Liver (tissue), 9 donors: Measurements from ENCODE around the gene SMAD6. TPM values are rescaled to one million over a fixed set of nuclear protein-coding genes. Genes with fewer than 3 reads are reported as not detected.

Experiments used
- DNase-seq: peaks from one replicate; pipeline ENCODE4 v3.0.0-alpha.2; 2017; ENCODE audit warnings: low spot score
- H3K27ac ChIP-seq, 2 donors: one replicate each; pipeline ENCODE4 v1.7.0; 2013; ENCODE audit warnings: inconsistent platforms in 2 of 2, low read length in 2 of 2, control low read depth in 1 of 2, low read depth in 1 of 2, mild to moderate bottlenecking in 1 of 2
- H3K27me3 ChIP-seq, 4 donors: one replicate each; pipeline versions ENCODE4 v1.6.1 to v1.7.0; 2013; ENCODE audit warnings: low read length in 3 of 4, inconsistent platforms in 1 of 4, mild to moderate bottlenecking in 1 of 4, moderate library complexity in 1 of 4; ENCODE audit not compliant: control insufficient read depth in 4 of 4, insufficient read depth in 4 of 4
- H3K36me3 ChIP-seq, 4 donors: one replicate each; pipeline versions ENCODE4 v1.6.1 to v1.7.0; 2013; ENCODE audit warnings: low read length in 3 of 4, mild to moderate bottlenecking in 3 of 4, low read depth in 1 of 4, moderate library complexity in 1 of 4; ENCODE audit not compliant: control insufficient read depth in 4 of 4, insufficient read depth in 3 of 4
- H3K4me1 ChIP-seq, 4 donors: one replicate each; pipeline versions ENCODE4 v1.6.1 to v1.7.0; 2013; ENCODE audit warnings: low read length in 3 of 4, mild to moderate bottlenecking in 3 of 4, moderate library complexity in 1 of 4; ENCODE audit not compliant: control insufficient read depth in 4 of 4, insufficient read depth in 4 of 4
- H3K4me3 ChIP-seq, 3 donors: one replicate each; pipeline versions ENCODE4 v1.6.1 to v1.7.0; 2013; ENCODE audit warnings: low read length in 3 of 3, control low read depth in 1 of 3, low read depth in 1 of 3, mild to moderate bottlenecking in 1 of 3
- H3K9ac ChIP-seq, 2 donors: one replicate each; pipeline ENCODE4 v1.7.0; 2013; ENCODE audit warnings: low read length in 2 of 2, mild to moderate bottlenecking in 2 of 2, moderate library complexity in 2 of 2, control low read depth in 1 of 2, low read depth in 1 of 2
- H3K9me3 ChIP-seq, 4 donors: one replicate each; pipeline versions ENCODE4 v1.6.1 to v1.7.0; 2013; ENCODE audit warnings: low read length in 3 of 4; ENCODE audit not compliant: control insufficient read depth in 4 of 4
- EGR1 ChIP-seq, 2 donors: IDR thresholded peaks; 2 replicates each; pipeline ENCODE4 v1.6.1; 2016 to 2018; ENCODE audit warnings: antibody characterized with exemption in 2 of 2, low read depth in 2 of 2
- FOXA1 ChIP-seq: IDR thresholded peaks from 2 replicates; pipeline ENCODE4 v1.6.1; 2016; ENCODE audit warnings: antibody characterized with exemption
- FOXA2 ChIP-seq: IDR thresholded peaks from 2 replicates; pipeline ENCODE4 v1.6.1; 2016; ENCODE audit warnings: antibody characterized with exemption
- GABPA ChIP-seq, 2 donors: IDR thresholded peaks in 1 of 2; conservative IDR thresholded peaks in 1 of 2; 2 replicates each; pipeline ENCODE4 v1.6.1; 2016; ENCODE audit warnings: antibody characterized with exemption in 2 of 2, mild to moderate bottlenecking in 1 of 2, moderate library complexity in 1 of 2
- HNF4A ChIP-seq, 2 donors: conservative IDR thresholded peaks; 2 replicates each; pipeline ENCODE4 v1.6.1; 2016; ENCODE audit warnings: antibody characterized with exemption in 2 of 2, mild to moderate bottlenecking in 2 of 2
- HNF4G ChIP-seq: IDR thresholded peaks from 2 replicates; pipeline ENCODE4 v1.6.1; 2016; ENCODE audit warnings: antibody characterized with exemption
- JUND ChIP-seq, 2 donors: IDR thresholded peaks; 2 replicates each; pipeline ENCODE4 v1.6.1; 2016; ENCODE audit warnings: antibody characterized with exemption in 2 of 2
- NR2F2 ChIP-seq: IDR thresholded peaks from 2 replicates; pipeline ENCODE4 v1.6.1; 2016; ENCODE audit warnings: antibody characterized with exemption
- RAD21 ChIP-seq, 2 donors: IDR thresholded peaks; 2 replicates each; pipeline ENCODE4 v1.6.1; 2016; ENCODE audit warnings: antibody characterized with exemption in 2 of 2, mild to moderate bottlenecking in 2 of 2
- RXRA ChIP-seq, 2 donors: IDR thresholded peaks; 2 replicates each; pipeline ENCODE4 v1.6.1; 2017 to 2018; ENCODE audit warnings: antibody characterized with exemption in 2 of 2, mild to moderate bottlenecking in 1 of 2
- SP1 ChIP-seq: IDR thresholded peaks from 2 replicates; pipeline ENCODE4 v1.6.1; 2018; ENCODE audit warnings: antibody characterized with exemption, mild to moderate bottlenecking
- TAF1 ChIP-seq: conservative IDR thresholded peaks from 2 replicates; pipeline ENCODE4 v1.6.1; 2016; ENCODE audit warnings: antibody characterized with exemption, mild to moderate bottlenecking
- YY1 ChIP-seq: IDR thresholded peaks from 2 replicates; pipeline ENCODE4 v1.6.1; 2016; ENCODE audit warnings: antibody characterized with exemption, mild to moderate bottlenecking
- WGBS: extraction: QIAGEN DNeasy Blood & Tissue Kit; methylation state at CpG from one replicate; pipeline ENCODE4 v1.1.7; 2013; 5-methylcytosine and 5-hydroxymethylcytosine counted together
- polyA plus RNA-seq, 2 donors: library from polyadenylated mRNA; stranded (reverse) in 1 of 2; unstranded in 1 of 2; fragments of 200-250 nt in 1 of 2; fragments of >200 nt in 1 of 2; fragmentation: Nextera tagmentation in 1 of 2; extraction: Ambion mirVana in 1 of 2; gene quantifications; one replicate each; pipeline versions ENCODE4 v1.2.1 to v1.2.3, GENCODE V29; 2013 to 2015
- total RNA-seq, 2 donors: library from RNA; depleted of rRNA; stranded (reverse); fragments of >200 nt; gene quantifications; one replicate each; pipeline ENCODE4 v1.2.3, GENCODE V29; 2014
- TF ChIP-seq, protein P1 (sequence below): fragments of 150-350 bp; IDR thresholded peaks from 2 replicates; pipeline ENCODE4 v1.5.1; 2017; ENCODE audit warnings: improper control_type of control experiment, low read depth, low read length; ENCODE audit not compliant: missing input control
- TF ChIP-seq, protein P2 (sequence below): IDR thresholded peaks from 2 replicates; pipeline ENCODE4 v1.6.1; 2016; ENCODE audit warnings: antibody characterized with exemption
- TF ChIP-seq, protein P3 (sequence below): IDR thresholded peaks from 2 replicates; pipeline ENCODE4 v1.6.1; 2016; ENCODE audit warnings: antibody characterized with exemption
- TF ChIP-seq, protein P4 (sequence below): IDR thresholded peaks from 2 replicates; pipeline ENCODE4 v1.6.1; 2016; ENCODE audit warnings: antibody characterized with exemption, mild to moderate bottlenecking
- TF ChIP-seq, protein P5 (sequence below): IDR thresholded peaks from 2 replicates; pipeline ENCODE4 v1.6.1; 2016; ENCODE audit warnings: antibody characterized with exemption
- donor health status: healthy.
- donor health status: healthy.
- donor health status: healthy.
- donor health status: healthy.
- donor health status: healthy.

The SMAD6 gene
- total and polyA plus RNA-seq, 4 donors = 1.2 to 15.1 (median 11.0) TPM

DNA sequence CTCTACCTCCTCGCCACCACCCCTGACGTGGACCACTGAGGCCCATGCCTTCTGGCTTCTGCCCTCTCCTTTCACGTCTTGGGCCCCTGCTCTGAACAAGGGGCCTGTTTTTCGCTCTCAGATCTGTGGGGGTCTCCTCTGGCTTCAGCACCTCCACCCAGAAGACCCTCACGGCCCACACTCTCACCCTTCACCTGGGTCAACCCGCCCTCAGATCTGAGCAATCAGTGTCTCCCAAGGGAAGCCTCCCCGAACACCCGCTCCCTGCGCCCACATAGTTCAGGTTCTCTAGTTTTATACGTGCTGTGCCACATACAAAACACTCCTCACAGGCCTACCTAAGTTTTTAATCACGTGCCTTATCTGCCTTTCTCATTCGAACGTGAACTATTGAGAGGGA lies 48.2 kb upstream of the SMAD6 start (continued):
- TF ChIP-seq, protein P1, sequence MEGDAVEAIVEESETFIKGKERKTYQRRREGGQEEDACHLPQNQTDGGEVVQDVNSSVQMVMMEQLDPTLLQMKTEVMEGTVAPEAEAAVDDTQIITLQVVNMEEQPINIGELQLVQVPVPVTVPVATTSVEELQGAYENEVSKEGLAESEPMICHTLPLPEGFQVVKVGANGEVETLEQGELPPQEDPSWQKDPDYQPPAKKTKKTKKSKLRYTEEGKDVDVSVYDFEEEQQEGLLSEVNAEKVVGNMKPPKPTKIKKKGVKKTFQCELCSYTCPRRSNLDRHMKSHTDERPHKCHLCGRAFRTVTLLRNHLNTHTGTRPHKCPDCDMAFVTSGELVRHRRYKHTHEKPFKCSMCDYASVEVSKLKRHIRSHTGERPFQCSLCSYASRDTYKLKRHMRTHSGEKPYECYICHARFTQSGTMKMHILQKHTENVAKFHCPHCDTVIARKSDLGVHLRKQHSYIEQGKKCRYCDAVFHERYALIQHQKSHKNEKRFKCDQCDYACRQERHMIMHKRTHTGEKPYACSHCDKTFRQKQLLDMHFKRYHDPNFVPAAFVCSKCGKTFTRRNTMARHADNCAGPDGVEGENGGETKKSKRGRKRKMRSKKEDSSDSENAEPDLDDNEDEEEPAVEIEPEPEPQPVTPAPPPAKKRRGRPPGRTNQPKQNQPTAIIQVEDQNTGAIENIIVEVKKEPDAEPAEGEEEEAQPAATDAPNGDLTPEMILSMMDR = no peak
- TF ChIP-seq NR2F2 (no peak), HNF4G (no peak), TAF1 (no peak), JUND (IDR thresholded peaks at IDR 0.05) (no peak), SP1 (no peak)
- TF ChIP-seq, protein P2, sequence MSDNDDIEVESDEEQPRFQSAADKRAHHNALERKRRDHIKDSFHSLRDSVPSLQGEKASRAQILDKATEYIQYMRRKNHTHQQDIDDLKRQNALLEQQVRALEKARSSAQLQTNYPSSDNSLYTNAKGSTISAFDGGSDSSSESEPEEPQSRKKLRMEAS = no peak
- TF ChIP-seq, protein P3, sequence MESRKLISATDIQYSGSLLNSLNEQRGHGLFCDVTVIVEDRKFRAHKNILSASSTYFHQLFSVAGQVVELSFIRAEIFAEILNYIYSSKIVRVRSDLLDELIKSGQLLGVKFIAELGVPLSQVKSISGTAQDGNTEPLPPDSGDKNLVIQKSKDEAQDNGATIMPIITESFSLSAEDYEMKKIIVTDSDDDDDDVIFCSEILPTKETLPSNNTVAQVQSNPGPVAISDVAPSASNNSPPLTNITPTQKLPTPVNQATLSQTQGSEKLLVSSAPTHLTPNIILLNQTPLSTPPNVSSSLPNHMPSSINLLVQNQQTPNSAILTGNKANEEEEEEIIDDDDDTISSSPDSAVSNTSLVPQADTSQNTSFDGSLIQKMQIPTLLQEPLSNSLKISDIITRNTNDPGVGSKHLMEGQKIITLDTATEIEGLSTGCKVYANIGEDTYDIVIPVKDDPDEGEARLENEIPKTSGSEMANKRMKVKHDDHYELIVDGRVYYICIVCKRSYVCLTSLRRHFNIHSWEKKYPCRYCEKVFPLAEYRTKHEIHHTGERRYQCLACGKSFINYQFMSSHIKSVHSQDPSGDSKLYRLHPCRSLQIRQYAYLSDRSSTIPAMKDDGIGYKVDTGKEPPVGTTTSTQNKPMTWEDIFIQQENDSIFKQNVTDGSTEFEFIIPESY = no peak

DNA sequence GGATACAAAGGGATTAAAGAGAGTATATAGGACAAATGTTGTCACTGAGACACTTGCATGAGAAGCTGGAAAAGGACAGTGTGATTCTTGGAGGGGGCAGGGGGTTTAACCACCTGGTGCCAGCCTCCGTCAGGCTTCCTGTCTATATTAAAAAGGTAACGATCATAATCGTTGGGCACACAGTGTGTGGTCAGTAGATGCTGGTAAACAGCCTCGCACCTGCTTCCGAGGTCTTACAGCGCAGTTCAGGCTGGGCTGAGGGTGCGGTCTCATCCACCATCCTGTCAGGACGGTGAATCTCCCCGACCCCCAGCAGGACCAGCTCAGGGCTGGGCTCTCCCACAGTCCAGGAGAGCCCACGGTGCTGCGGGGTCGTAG lies 47.7 kb upstream of the SMAD6 start:
- peaks cover 25 to 66% (median 45%) of the 10 kb centered on the region in 4 donors for H3K4me1 ChIP-seq

More for the DNA sequence above, 47.7 kb upstream of the SMAD6 start:
- DNase-seq = no peak
- no peak overlapping the region for H3K4me3 ChIP-seq
- no peaks in the 10 kb centered on the region for H3K36me3 ChIP-seq
- peak overlapping the region; percentile 47 to 63 for H3K27ac ChIP-seq
- H3K27me3 ChIP-seq = no peaks in the 10 kb centered on the region
- no peak overlapping the region for H3K9ac ChIP-seq
- TF ChIP-seq, protein P2 = no peak
- TF ChIP-seq FOXA1 = no peak
- TF ChIP-seq RAD21 (IDR thresholded peaks at IDR 0.05) = no peak
- no peak for TF ChIP-seq NR2F2
- TF ChIP-seq EGR1 (IDR thresholded peaks at IDR 0.05; ENCODE audit: low read depth in 2 of 2) = no peak
- no peak for TF ChIP-seq JUND (IDR thresholded peaks at IDR 0.05)
- no peak for TF ChIP-seq YY1
- TF ChIP-seq SP1 = no peak
- TF ChIP-seq, protein P3 = no peak
- no peak for TF ChIP-seq GABPA (IDR thresholded peaks at IDR 0.05 in 1 of 2, conservative IDR thresholded peaks at IDR 0.05 in 1 of 2)
- TF ChIP-seq, protein P4, sequence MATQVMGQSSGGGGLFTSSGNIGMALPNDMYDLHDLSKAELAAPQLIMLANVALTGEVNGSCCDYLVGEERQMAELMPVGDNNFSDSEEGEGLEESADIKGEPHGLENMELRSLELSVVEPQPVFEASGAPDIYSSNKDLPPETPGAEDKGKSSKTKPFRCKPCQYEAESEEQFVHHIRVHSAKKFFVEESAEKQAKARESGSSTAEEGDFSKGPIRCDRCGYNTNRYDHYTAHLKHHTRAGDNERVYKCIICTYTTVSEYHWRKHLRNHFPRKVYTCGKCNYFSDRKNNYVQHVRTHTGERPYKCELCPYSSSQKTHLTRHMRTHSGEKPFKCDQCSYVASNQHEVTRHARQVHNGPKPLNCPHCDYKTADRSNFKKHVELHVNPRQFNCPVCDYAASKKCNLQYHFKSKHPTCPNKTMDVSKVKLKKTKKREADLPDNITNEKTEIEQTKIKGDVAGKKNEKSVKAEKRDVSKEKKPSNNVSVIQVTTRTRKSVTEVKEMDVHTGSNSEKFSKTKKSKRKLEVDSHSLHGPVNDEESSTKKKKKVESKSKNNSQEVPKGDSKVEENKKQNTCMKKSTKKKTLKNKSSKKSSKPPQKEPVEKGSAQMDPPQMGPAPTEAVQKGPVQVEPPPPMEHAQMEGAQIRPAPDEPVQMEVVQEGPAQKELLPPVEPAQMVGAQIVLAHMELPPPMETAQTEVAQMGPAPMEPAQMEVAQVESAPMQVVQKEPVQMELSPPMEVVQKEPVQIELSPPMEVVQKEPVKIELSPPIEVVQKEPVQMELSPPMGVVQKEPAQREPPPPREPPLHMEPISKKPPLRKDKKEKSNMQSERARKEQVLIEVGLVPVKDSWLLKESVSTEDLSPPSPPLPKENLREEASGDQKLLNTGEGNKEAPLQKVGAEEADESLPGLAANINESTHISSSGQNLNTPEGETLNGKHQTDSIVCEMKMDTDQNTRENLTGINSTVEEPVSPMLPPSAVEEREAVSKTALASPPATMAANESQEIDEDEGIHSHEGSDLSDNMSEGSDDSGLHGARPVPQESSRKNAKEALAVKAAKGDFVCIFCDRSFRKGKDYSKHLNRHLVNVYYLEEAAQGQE = no peak
- TF ChIP-seq TAF1 = no peak
- TF ChIP-seq FOXA2 = no peak
- TF ChIP-seq, protein P1 = no peak
- no peak for TF ChIP-seq HNF4G
- TF ChIP-seq HNF4A (conservative IDR thresholded peaks at IDR 0.05) = no peak
- TF ChIP-seq, protein P5, sequence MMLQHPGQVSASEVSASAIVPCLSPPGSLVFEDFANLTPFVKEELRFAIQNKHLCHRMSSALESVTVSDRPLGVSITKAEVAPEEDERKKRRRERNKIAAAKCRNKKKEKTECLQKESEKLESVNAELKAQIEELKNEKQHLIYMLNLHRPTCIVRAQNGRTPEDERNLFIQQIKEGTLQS = no peak
- no peak for TF ChIP-seq RXRA (IDR thresholded peaks at IDR 0.05)
- WGBS = 66% methylated on average over 12 of the region's 12 CpGs
- H3K9me3 ChIP-seq = no peaks in the 10 kb centered on the region
